HepG2 (cell line): Measurements from ENCODE around the gene EGFR. TPM values are rescaled to one million over a fixed set of nuclear protein-coding genes. Genes with fewer than 3 reads are reported as not detected.
A peak's percentile ranks its signal among the peaks of the same experiment; 100 is the strongest.

Source experiments
- ISL2 ChIP-seq: sonication (generic); formaldehyde crosslinking; IDR thresholded peaks from 2 replicates; pipeline ENCODE4 v1.5.0; 2020; ENCODE audit warnings: missing genetic modification reagents
- KDM5B ChIP-seq: sonication (generic); formaldehyde crosslinking; IDR thresholded peaks from 2 replicates; pipeline ENCODE4 v1.4.0; 2020; ENCODE audit warnings: missing genetic modification reagents, mild to moderate bottlenecking, borderline replicate concordance
- MED13 ChIP-seq: sonication (generic); formaldehyde crosslinking; IDR thresholded peaks from 2 replicates; pipeline ENCODE4 v1.5.0; 2020; ENCODE audit warnings: missing genetic modification reagents
- NFKBIZ ChIP-seq: IDR thresholded peaks from 2 replicates; pipeline ENCODE4 v1.6.1; 2018; ENCODE audit warnings: missing genetic modification reagents, missing compliant biosample characterization
- PLRG1 ChIP-seq: fragments of 450-650 bp; conservative IDR thresholded peaks from 2 replicates; pipeline ENCODE4 v1.6.1; 2016
- RFX5 ChIP-seq: IDR thresholded peaks from 2 replicates; pipeline ENCODE4 v1.6.1; 2011; ENCODE audit warnings: low read depth, low read length, improper control_type of control experiment
- SMAD1 ChIP-seq: sonication (generic); formaldehyde crosslinking; IDR thresholded peaks from 2 replicates; pipeline ENCODE4 v1.4.0; 2020; ENCODE audit warnings: missing genetic modification reagents, low read depth, mild to moderate bottlenecking, borderline replicate concordance
- SOX13 ChIP-seq, 3 experiments: fragments of 450-650 bp in 1 of 3; sonication (generic) in 1 of 3; formaldehyde crosslinking in 1 of 3; IDR thresholded peaks in 2 of 3; conservative IDR thresholded peaks in 1 of 3; 2 replicates each; pipeline versions ENCODE4 v1.5.0 to v1.6.1; 2016 to 2020; ENCODE audit warnings: antibody characterized with exemption in 1 of 3, mild to moderate bottlenecking in 1 of 3, missing compliant biosample characterization in 1 of 3, missing genetic modification reagents in 1 of 3, moderate library complexity in 1 of 3
- ZBTB38 ChIP-seq: sonication (generic); formaldehyde crosslinking; IDR thresholded peaks from 2 replicates; pipeline ENCODE4 v1.5.1; 2020; ENCODE audit warnings: mild to moderate bottlenecking, missing genetic modification reagents
- ZBTB7B ChIP-seq: sonication (generic); formaldehyde crosslinking; IDR thresholded peaks from 2 replicates; pipeline ENCODE4 v1.4.0; 2020; ENCODE audit warnings: missing genetic modification reagents
- ZKSCAN1 ChIP-seq: fragments of 150-350 bp; IDR thresholded peaks from 2 replicates; pipeline ENCODE4 v1.6.1; 2014; ENCODE audit warnings: low read length
- ZNF556 ChIP-seq: sonication (generic); formaldehyde crosslinking; IDR thresholded peaks from 2 replicates; pipeline ENCODE4 v1.4.0; 2020; ENCODE audit warnings: mild to moderate bottlenecking, missing genetic modification reagents, borderline replicate concordance
- ZNF703 ChIP-seq: sonication (generic); formaldehyde crosslinking; IDR thresholded peaks from 2 replicates; pipeline ENCODE4 v1.5.1; 2020; ENCODE audit warnings: missing genetic modification reagents, mild to moderate bottlenecking, moderate library complexity, borderline replicate concordance
- polyA plus RNA-seq, 8 experiments: library from polyadenylated mRNA; depleted of rRNA in 3 of 8; stranded (reverse) in 7 of 8; unstranded in 1 of 8; fragments of >200 nt; fragmentation: Illumina TruSeq in 4 of 8; extraction: Trizol in 4 of 8; gene quantifications; 2 replicates each; pipeline versions ENCODE4 v1.2.1 to v1.2.3, GENCODE V29; 2011 to 2016; ENCODE audit warnings: low read depth in 4 of 8, missing spikeins in 1 of 8, mixed read lengths in 1 of 8; ENCODE audit not compliant: insufficient read depth in 1 of 8
- total RNA-seq, 5 experiments: library from RNA; depleted of rRNA; stranded (reverse); fragments of >200 nt; fragmentation: Illumina TruSeq; extraction: Trizol; gene quantifications; 2 replicates each; pipeline ENCODE4 v1.2.3, GENCODE V29; 2016; ENCODE audit warnings: low read depth in 1 of 5
- TF ChIP-seq, protein P1 (sequence below): sonication (generic); formaldehyde crosslinking; IDR thresholded peaks from 2 replicates; pipeline ENCODE4 v1.4.0; 2020; ENCODE audit warnings: missing genetic modification reagents; ENCODE audit errors: not compliant biosample characterization
- TF ChIP-seq, protein P2 (sequence below), 2 experiments: sonication (generic) in 1 of 2; formaldehyde crosslinking in 1 of 2; IDR thresholded peaks; 2 replicates each; pipeline versions ENCODE4 v1.4.0 to v1.6.1; 2016 to 2020; ENCODE audit warnings: borderline replicate concordance in 1 of 2, low read depth in 1 of 2, mild to moderate bottlenecking in 1 of 2, missing genetic modification reagents in 1 of 2
- TF ChIP-seq, protein P3 (sequence below): sonication (generic); formaldehyde crosslinking; IDR thresholded peaks from 2 replicates; pipeline ENCODE4 v1.5.0; 2020; ENCODE audit warnings: missing genetic modification reagents, mild to moderate bottlenecking, borderline replicate concordance
- TF ChIP-seq, protein P4 (sequence below): sonication (generic); formaldehyde crosslinking; IDR thresholded peaks from 2 replicates; pipeline ENCODE4 v1.5.1; 2020; ENCODE audit warnings: mild to moderate bottlenecking, missing genetic modification reagents, moderate library complexity

Gene EGFR
- total and polyA plus RNA-seq, 2 of the 13 experiments (the other 11 are each of a cell fraction or from before 2014, with no cell fraction given), result 7.0 to 10.0 TPM

DNA sequence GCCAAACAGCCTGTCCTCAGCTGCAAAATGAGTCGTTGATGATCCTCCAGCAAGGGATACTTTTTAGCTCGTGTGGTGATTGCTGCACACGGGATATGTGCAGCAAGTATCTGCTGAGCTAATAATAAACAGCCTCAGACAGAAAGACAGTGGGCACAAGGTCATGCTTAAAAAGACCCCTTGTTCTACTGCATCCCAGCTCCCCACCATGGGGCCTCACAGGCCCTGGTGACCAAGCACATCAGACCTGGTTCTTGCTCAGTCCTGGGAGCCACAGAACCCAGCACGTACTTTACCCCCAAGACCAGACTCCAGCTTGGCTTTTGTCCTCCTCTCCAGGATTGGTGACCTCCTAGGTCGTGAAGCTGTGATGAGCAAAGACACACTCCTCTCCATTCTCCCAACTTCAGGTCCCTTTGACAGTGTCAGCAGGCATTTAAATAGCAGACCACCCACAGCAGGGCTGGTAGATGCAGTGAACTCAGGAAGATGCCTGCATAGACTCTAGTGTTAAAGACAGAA, 50.5 kb downstream of the EGFR start (continued):
- peak; percentile 45; the same call in 1 of the 2 replicates for TF ChIP-seq ISL2 (CRISPR knock-in tag)
- peak; percentile 95 for TF ChIP-seq ZBTB7B (CRISPR knock-in tag)
- no peak for TF ChIP-seq ZNF703 (CRISPR knock-in tag)
- no peak for TF ChIP-seq SMAD1 (CRISPR knock-in tag)
- TF ChIP-seq, protein P1, sequence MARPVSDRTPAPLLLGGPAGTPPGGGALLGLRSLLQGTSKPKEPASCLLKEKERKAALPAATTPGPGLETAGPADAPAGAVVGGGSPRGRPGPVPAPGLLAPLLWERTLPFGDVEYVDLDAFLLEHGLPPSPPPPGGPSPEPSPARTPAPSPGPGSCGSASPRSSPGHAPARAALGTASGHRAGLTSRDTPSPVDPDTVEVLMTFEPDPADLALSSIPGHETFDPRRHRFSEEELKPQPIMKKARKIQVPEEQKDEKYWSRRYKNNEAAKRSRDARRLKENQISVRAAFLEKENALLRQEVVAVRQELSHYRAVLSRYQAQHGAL (CRISPR knock-in tag), result no peak
- peak; percentile 25; the same call in 1 of the 2 replicates for TF ChIP-seq SOX13 (IDR thresholded peaks at IDR 0.05)
- TF ChIP-seq SOX13 (CRISPR knock-in tag; conservative IDR thresholded peaks at IDR 0.05 in 1 of 2, IDR thresholded peaks at IDR 0.05 in 1 of 2), result peak in 1 of 2 experiments; percentile 61; a peak in 2 of 4 replicates
- TF ChIP-seq, protein P2, sequence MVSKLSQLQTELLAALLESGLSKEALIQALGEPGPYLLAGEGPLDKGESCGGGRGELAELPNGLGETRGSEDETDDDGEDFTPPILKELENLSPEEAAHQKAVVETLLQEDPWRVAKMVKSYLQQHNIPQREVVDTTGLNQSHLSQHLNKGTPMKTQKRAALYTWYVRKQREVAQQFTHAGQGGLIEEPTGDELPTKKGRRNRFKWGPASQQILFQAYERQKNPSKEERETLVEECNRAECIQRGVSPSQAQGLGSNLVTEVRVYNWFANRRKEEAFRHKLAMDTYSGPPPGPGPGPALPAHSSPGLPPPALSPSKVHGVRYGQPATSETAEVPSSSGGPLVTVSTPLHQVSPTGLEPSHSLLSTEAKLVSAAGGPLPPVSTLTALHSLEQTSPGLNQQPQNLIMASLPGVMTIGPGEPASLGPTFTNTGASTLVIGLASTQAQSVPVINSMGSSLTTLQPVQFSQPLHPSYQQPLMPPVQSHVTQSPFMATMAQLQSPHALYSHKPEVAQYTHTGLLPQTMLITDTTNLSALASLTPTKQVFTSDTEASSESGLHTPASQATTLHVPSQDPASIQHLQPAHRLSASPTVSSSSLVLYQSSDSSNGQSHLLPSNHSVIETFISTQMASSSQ (IDR thresholded peaks at IDR 0.05; ENCODE audit: low read depth), result 0 out of 2 replicates have a peak, but pooled peaks have one; percentile 38
- TF ChIP-seq, protein P2 (CRISPR knock-in tag; IDR thresholded peaks at IDR 0.05; ENCODE audit: borderline replicate concordance), result peak; percentile 28; the same call in 1 of the 2 replicates
- TF ChIP-seq ZKSCAN1, result no peak
- 0 out of 2 replicates have a peak, but pooled peaks have one; percentile 27 for TF ChIP-seq ZBTB38 (CRISPR knock-in tag)
- no peak for TF ChIP-seq MED13
- TF ChIP-seq, protein P3, sequence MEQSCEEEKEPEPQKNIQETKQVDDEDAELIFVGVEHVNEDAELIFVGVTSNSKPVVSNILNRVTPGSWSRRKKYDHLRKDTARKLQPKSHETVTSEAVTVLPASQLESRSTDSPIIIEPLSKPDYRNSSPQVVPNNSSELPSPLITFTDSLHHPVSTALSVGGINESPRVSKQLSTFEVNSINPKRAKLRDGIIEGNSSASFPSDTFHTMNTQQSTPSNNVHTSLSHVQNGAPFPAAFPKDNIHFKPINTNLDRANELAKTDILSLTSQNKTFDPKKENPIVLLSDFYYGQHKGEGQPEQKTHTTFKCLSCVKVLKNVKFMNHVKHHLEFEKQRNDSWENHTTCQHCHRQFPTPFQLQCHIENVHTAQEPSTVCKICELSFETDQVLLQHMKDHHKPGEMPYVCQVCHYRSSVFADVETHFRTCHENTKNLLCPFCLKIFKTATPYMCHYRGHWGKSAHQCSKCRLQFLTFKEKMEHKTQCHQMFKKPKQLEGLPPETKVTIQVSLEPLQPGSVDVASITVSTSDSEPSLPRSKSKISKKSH (CRISPR knock-in tag), result no peak
- no peak for TF ChIP-seq NFKBIZ (CRISPR knock-in tag)
- TF ChIP-seq, protein P4, sequence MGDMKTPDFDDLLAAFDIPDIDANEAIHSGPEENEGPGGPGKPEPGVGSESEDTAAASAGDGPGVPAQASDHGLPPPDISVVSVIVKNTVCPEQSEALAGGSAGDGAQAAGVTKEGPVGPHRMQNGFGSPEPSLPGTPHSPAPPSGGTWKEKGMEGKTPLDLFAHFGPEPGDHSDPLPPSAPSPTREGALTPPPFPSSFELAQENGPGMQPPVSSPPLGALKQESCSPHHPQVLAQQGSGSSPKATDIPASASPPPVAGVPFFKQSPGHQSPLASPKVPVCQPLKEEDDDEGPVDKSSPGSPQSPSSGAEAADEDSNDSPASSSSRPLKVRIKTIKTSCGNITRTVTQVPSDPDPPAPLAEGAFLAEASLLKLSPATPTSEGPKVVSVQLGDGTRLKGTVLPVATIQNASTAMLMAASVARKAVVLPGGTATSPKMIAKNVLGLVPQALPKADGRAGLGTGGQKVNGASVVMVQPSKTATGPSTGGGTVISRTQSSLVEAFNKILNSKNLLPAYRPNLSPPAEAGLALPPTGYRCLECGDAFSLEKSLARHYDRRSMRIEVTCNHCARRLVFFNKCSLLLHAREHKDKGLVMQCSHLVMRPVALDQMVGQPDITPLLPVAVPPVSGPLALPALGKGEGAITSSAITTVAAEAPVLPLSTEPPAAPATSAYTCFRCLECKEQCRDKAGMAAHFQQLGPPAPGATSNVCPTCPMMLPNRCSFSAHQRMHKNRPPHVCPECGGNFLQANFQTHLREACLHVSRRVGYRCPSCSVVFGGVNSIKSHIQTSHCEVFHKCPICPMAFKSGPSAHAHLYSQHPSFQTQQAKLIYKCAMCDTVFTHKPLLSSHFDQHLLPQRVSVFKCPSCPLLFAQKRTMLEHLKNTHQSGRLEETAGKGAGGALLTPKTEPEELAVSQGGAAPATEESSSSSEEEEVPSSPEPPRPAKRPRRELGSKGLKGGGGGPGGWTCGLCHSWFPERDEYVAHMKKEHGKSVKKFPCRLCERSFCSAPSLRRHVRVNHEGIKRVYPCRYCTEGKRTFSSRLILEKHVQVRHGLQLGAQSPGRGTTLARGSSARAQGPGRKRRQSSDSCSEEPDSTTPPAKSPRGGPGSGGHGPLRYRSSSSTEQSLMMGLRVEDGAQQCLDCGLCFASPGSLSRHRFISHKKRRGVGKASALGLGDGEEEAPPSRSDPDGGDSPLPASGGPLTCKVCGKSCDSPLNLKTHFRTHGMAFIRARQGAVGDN, result peak; percentile 45
- no peak for TF ChIP-seq PLRG1
- TF ChIP-seq KDM5B (CRISPR knock-in tag), result peak; percentile 39; the same call in 1 of the 2 replicates
- no peak for TF ChIP-seq ZNF556 (CRISPR knock-in tag)
- no peak for TF ChIP-seq RFX5
